ENCODE measurements around the gene CARD19. TPM values are rescaled to one million over a fixed set of nuclear protein-coding genes. Genes with fewer than 3 reads are reported as not detected.

The CARD19 gene
- total RNA-seq, 1 experiment from 2014 or later, result 26.1 TPM

DNA sequence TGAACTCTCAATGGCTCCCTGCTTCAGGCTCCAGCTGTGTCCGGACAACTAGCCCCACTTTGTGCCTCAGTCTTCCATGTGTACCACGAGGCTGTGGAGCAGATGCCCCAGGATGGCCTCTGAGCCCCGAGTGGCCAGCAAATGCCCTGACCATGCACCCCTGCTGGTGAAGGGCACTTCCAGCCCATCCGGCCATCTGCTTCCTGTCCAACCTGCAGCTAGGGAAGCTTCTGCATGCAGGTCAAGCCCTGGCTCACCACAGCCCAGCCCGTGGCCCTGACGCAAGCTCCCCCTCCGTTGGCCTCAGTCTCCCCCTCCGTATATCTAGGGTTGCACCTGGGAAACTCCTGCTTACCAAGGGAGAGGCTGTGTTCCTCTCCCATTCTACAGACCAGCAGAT is 33.3 kb downstream of the CARD19 start:
- Mint-ChIP-seq H3K27ac (ENCODE audit: unreplicated experiment) (no peak overlapping the region), H3K4me1 (ENCODE audit: low read depth, unreplicated experiment) (peaks cover 8% of the 10 kb centered on the region), H3K27me3 (ENCODE audit: unreplicated experiment) (no peaks in the 10 kb centered on the region), H3K4me3 (ENCODE audit: low read depth, unreplicated experiment) (no peak overlapping the region), H3K36me3 (ENCODE audit: insufficient read depth, unreplicated experiment) (peaks cover 20% of the 10 kb centered on the region), H3K9me3 (ENCODE audit: low read depth, unreplicated experiment) (no peaks in the 10 kb centered on the region)
- BruUV-seq (replicated peaks), result no TSS peak
- no peak for DNase-seq
- intact Hi-C loops (cut with micrococcal nuclease; ENCODE audit: unreplicated experiment), result no loop called here
- CTCF ChIA-PET, result interaction anchor here (1.0 kb wide), 1 partner anchor 9 kb away, joined by 3 read pairs; no protein-coding TSS in a partner anchor
- TF ChIP-seq, protein P1, sequence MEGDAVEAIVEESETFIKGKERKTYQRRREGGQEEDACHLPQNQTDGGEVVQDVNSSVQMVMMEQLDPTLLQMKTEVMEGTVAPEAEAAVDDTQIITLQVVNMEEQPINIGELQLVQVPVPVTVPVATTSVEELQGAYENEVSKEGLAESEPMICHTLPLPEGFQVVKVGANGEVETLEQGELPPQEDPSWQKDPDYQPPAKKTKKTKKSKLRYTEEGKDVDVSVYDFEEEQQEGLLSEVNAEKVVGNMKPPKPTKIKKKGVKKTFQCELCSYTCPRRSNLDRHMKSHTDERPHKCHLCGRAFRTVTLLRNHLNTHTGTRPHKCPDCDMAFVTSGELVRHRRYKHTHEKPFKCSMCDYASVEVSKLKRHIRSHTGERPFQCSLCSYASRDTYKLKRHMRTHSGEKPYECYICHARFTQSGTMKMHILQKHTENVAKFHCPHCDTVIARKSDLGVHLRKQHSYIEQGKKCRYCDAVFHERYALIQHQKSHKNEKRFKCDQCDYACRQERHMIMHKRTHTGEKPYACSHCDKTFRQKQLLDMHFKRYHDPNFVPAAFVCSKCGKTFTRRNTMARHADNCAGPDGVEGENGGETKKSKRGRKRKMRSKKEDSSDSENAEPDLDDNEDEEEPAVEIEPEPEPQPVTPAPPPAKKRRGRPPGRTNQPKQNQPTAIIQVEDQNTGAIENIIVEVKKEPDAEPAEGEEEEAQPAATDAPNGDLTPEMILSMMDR (IDR thresholded peaks at IDR 0.05; ENCODE audit: unreplicated experiment), result no peak

DNA sequence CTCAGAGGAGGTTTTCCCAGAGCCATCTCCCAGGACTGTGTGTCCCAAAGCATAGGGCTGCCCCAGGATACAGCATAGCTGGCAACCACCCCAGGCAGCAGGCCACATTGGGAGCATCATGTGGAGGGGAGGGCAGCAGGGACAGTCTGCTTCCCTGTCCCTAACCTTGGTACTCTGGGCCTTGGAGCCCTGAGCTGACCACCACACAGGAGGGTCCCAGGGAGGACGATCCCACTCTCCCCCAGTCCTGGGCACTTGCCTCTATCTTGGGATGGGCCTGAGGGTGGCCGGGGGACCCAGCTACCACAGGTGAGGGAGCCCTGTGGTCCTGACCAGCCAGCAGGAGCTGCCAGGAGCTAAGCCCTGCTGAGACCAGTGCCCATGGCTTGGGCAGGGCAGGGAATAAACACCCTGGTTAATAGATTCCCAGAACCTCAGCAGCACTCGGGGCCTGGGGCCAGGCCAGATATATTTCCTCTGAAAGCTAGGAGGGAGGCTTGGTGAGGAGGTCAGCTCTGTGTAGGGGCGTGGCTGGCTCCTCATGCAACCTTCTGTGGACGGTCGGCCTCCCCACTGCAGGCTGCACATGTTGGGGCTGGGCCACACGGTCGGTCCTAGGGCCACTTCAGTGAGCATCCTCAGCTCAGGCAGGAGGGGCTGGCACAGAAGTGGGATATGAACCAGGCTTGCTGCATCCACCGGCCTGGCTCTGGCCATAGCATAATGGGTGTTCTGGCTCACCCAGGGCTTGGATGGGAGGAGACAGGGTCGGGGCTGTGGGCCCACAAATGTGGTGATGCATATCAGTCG is 33.9 kb downstream of the CARD19 start:
- no peak overlapping the region for H3K4me3 Mint-ChIP-seq (ENCODE audit: low read depth, unreplicated experiment)
- TF ChIP-seq, protein P1 (IDR thresholded peaks at IDR 0.05; ENCODE audit: unreplicated experiment), result no peak
- H3K9me3 Mint-ChIP-seq (ENCODE audit: low read depth, unreplicated experiment), result no peaks in the 10 kb centered on the region
- peaks cover 20% of the 10 kb centered on the region for H3K36me3 Mint-ChIP-seq (ENCODE audit: insufficient read depth, unreplicated experiment)
- no peak overlapping the region for H3K27ac Mint-ChIP-seq (ENCODE audit: unreplicated experiment)
- CTCF ChIA-PET, result interaction anchor here (0.5 kb wide), 1 partner anchor 15 kb away, joined by 3 read pairs; no protein-coding TSS in a partner anchor
- no peaks in the 10 kb centered on the region for H3K27me3 Mint-ChIP-seq (ENCODE audit: unreplicated experiment)
- intact Hi-C loops (cut with micrococcal nuclease; ENCODE audit: unreplicated experiment), result no loop called here
- BruUV-seq (replicated peaks), result no TSS peak
- peaks cover 8% of the 10 kb centered on the region for H3K4me1 Mint-ChIP-seq (ENCODE audit: low read depth, unreplicated experiment)
- no peak for DNase-seq

DNA sequence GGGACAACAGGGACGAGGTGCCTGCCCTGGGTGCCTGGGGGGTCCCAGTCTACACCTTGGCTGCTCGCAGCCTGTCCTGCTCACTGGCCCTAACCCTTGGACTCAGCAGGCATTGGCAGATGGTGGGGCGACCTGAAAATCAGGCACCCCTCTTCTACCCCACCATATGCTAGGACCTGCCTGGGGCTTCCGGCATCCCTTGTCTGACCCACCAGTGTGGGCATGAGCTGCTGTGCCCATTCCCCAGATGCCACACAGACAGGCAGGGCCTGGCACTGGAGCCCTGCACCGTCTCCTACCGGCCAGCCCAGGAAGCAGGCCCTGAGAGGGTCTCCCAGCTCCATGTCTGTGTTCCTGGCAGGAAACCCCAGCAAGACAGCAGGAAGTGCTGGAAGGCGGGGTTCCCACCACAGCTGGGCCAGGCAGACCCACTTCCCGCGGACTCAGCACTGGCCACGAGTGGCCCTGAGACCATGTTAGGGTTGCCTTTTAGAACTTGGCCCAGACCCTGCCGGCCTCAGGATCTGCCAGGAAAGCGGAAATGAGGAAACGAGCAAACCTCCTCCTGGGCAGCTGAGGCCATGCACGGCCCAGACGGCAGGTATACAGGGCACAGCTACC is 35.0 kb downstream of the CARD19 start:
- Mint-ChIP-seq H3K9me3 (ENCODE audit: low read depth, unreplicated experiment) (no peaks in the 10 kb centered on the region), H3K27ac (ENCODE audit: unreplicated experiment) (no peak overlapping the region)
- intact Hi-C loops (cut with micrococcal nuclease; ENCODE audit: unreplicated experiment), result no loop called here

DNA sequence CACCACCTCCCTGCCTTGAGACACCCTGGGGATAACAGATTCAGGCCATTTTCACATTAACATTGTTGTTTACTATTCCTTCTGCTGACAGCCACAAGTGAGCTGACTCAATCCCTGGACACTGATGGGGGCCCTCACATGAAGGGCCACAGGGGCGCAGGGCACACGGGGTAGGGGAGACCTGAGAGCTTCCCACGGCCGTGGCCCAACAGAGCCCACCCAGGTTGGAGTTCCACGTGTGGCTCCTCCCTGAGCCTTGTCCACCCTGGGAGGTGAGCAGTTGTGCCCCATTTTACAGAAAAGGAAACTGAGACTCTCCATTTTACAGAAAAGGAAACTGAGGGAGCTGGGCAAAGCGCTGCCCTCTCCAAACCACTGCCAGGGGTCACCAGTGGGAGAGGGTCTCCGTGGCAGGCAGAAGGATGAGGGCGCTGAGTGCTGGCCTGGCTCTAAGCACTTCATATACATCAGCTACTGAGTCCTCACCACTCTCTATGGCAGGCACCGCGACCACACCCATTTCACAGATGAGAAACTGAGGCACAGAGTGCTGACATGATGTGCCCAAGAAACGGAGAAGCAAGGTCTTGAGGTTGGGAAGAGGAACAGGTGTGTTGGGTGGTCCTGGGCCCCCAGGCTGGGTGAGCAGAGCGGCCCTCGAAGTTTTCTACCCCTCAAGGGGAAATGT is 35.7 kb downstream of the CARD19 start:
- Mint-ChIP-seq H3K4me3 (ENCODE audit: low read depth, unreplicated experiment) (no peak overlapping the region), H3K36me3 (ENCODE audit: insufficient read depth, unreplicated experiment) (peaks cover 20% of the 10 kb centered on the region), H3K9me3 (ENCODE audit: low read depth, unreplicated experiment) (no peaks in the 10 kb centered on the region), H3K27me3 (ENCODE audit: unreplicated experiment) (no peaks in the 10 kb centered on the region), H3K27ac (ENCODE audit: unreplicated experiment) (no peak overlapping the region), H3K4me1 (ENCODE audit: low read depth, unreplicated experiment) (peaks cover 8% of the 10 kb centered on the region)
- intact Hi-C loops (cut with micrococcal nuclease; ENCODE audit: unreplicated experiment), result no loop called here
- CTCF ChIA-PET, result no interaction called here
- DNase-seq, result no peak
- TF ChIP-seq, protein P1 (IDR thresholded peaks at IDR 0.05; ENCODE audit: unreplicated experiment), result no peak
- no TSS peak for BruUV-seq (replicated peaks)

More for the DNA sequence above, 35.0 kb downstream of the CARD19 start:
- TF ChIP-seq, protein P1 (IDR thresholded peaks at IDR 0.05; ENCODE audit: unreplicated experiment), result no peak
- Mint-ChIP-seq H3K4me3 (ENCODE audit: low read depth, unreplicated experiment) (no peak overlapping the region), H3K4me1 (ENCODE audit: low read depth, unreplicated experiment) (peaks cover 8% of the 10 kb centered on the region), H3K27me3 (ENCODE audit: unreplicated experiment) (no peaks in the 10 kb centered on the region), H3K36me3 (ENCODE audit: insufficient read depth, unreplicated experiment) (peaks cover 20% of the 10 kb centered on the region)
- CTCF ChIA-PET, result interaction anchor here (0.6 kb wide), 1 partner anchor 107 kb away, joined by 7 read pairs; no protein-coding TSS in a partner anchor
- no peak for DNase-seq
- no TSS peak for BruUV-seq (replicated peaks)
